Measurements from ENCODE around the gene PHAF1. TPM values are rescaled to one million over a fixed set of nuclear protein-coding genes. Genes with fewer than 3 reads are reported as not detected.
A peak's percentile ranks its signal among the peaks of the same experiment; 100 is the strongest.

Gene PHAF1
- total and polyA plus RNA-seq, 2 of the 13 experiments (the other 11 are each of a cell fraction or from before 2014, with no cell fraction given) = 48.3 to 174 TPM

- TF ChIP-seq HNRNPL (IDR thresholded peaks at IDR 0.05; ENCODE audit: low read depth, low read length) (0 out of 2 replicates have a peak, but pooled peaks have one; percentile 54), NFATC3 (CRISPR knock-in tag; IDR thresholded peaks at IDR 0.05) (no peak), ZNF552 (CRISPR knock-in tag; IDR thresholded peaks at IDR 0.05; ENCODE audit: borderline replicate concordance) (no peak), KDM5A (IDR thresholded peaks at IDR 0.05; ENCODE audit: borderline replicate concordance, low read length) (no peak), ONECUT2 (CRISPR knock-in tag; IDR thresholded peaks at IDR 0.05) (no peak)
- TF ChIP-seq, protein P1, sequence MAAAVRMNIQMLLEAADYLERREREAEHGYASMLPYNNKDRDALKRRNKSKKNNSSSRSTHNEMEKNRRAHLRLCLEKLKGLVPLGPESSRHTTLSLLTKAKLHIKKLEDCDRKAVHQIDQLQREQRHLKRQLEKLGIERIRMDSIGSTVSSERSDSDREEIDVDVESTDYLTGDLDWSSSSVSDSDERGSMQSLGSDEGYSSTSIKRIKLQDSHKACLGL (CRISPR knock-in tag; IDR thresholded peaks at IDR 0.05) = no peak
Observed at GRCh38 chr16:67156143-67156844, 46.6 kb downstream of the PHAF1 start (continued).

- POLR2A ChIA-PET = interaction anchor here (1.0 to 5.7 kb wide), 4 partner anchors 13 to 139 kb away, joined by 3 to 54 read pairs (median 5); partner anchors contain the start of gene NOL3
- no peak overlapping the region for H3K9ac ChIP-seq (ENCODE audit: insufficient read depth, low read depth, low read length)
- no peak overlapping the region for H3K27ac ChIP-seq (ENCODE audit: extremely low read length, insufficient read depth, low read length)
- TF ChIP-seq CENPT (CRISPR knock-in tag; IDR thresholded peaks at IDR 0.05; ENCODE audit: low read depth) = no peak
- peak; percentile 97 for TF ChIP-seq ZNF329 (CRISPR knock-in tag; IDR thresholded peaks at IDR 0.05; ENCODE audit: low read depth)
- H3K9me3 ChIP-seq (ENCODE audit: low read length) = no peaks in the 10 kb centered on the region
- CTCF ChIA-PET (ENCODE audit: low intra/inter-chr PET ratio, low total read pairs) = interaction anchor here (2.4 kb wide), 1 partner anchor 140 kb away, joined by 28 read pairs; no protein-coding TSS in a partner anchor
- ATAC-seq (no peak), FAIRE-seq (no peak), DNase-seq (ENCODE audit: low spot score) (no peak)
- no peak overlapping the region for H2AFZ ChIP-seq (ENCODE audit: low read length)
- H3K4me2 ChIP-seq (ENCODE audit: low read depth, low read length) = 0 out of 2 replicates have a peak overlapping the region, but pooled peaks have one; percentile 26
- peaks cover 4% of the 10 kb centered on the region in 2 experiments; a peak in 2 of 5 replicates for H3K27me3 ChIP-seq (ENCODE audit: control insufficient read depth in 1 of 2, insufficient read depth in 2 of 2, low read length in 2 of 2)
- in situ Hi-C loops (cut with HindIII; ENCODE audit: extremely low pct_ligation_motif_present, low pct_unique_long_range_greater_than_20kb) (loop anchor here (5.0 kb wide), 2 partner anchors 140 to 180 kb away; no protein-coding TSS in a partner anchor), intact Hi-C loops (cut with micrococcal nuclease; ENCODE audit: unreplicated experiment) (loop anchor here (5.0 to 10.0 kb wide), 2 partner anchors 200 to 262 kb away; no protein-coding TSS in a partner anchor)
- no peaks in the 10 kb centered on the region for H3K79me2 ChIP-seq (ENCODE audit: insufficient read depth, low read length)
- no peak overlapping the region for H3K4me3 ChIP-seq (replicated peaks in 1 of 3; ENCODE audit: insufficient read depth in 1 of 3, low read depth in 2 of 3, low read length in 3 of 3)
- peaks cover 45% of the 10 kb centered on the region for H3K4me1 ChIP-seq (ENCODE audit: insufficient read depth, low read length)
- no peaks in the 10 kb centered on the region for H4K20me1 ChIP-seq (ENCODE audit: insufficient read depth, low read length)
- BruUV-seq (replicated peaks) = no TSS peak
- H3K36me3 ChIP-seq (replicated peaks in 1 of 2; ENCODE audit: control insufficient read depth in 1 of 2, insufficient read depth in 2 of 2, low read length in 2 of 2) = no peaks in the 10 kb centered on the region
- WGBS (ENCODE audit: low lambda C conversion rate) = 33% methylated on average over 7 of the region's 7 CpGs
Observed at GRCh38 chr16:67157106-67157748, 47.5 kb downstream of the PHAF1 start.

All from HepG2 (cell line).